H1 (cell line): Measurements from ENCODE around the gene NADSYN1. TPM values are rescaled to one million over a fixed set of nuclear protein-coding genes. Genes with fewer than 3 reads are reported as not detected.
A peak's percentile ranks its signal among the peaks of the same experiment; 100 is the strongest.

Experiments used
- CTCF ChIA-PET: fragments of 300-600 bp; sonication (Branson Sonifier 250); formaldehyde crosslinking; loops from one replicate; lab custom pipeline; 2021; ENCODE audit not compliant: partially characterized antibody; lab: Charles Lee
- POLR2A ChIA-PET: fragments of 300-600 bp; sonication (Branson Sonifier 250); formaldehyde crosslinking; loops from one replicate; lab custom pipeline; 2021; ENCODE audit warnings: inconsistent platforms; ENCODE audit not compliant: partially characterized antibody; lab: Charles Lee
- DNase-seq, 2 experiments: peaks; one replicate each; pipeline versions ENCODE4 v3.0.0 to v3.0.0-alpha.2; 2010 to 2022; ENCODE audit warnings: low spot score in 2 of 2, low read depth in 1 of 2, mixed read lengths in 1 of 2
- FAIRE-seq: peaks from 2 replicates; lab custom pipeline; 2011; peaks lifted over from hg19 to GRCh38; lab: Jason Lieb, UNC
- H2AFZ ChIP-seq: 2 replicates; pipeline ENCODE4 v1.8.1; 2012; ENCODE audit warnings: low read length, inconsistent platforms
- H2AK5ac ChIP-seq: 2 replicates; pipeline ENCODE4 v1.6.1; 2013; ENCODE audit warnings: low read depth, low read length
- H2BK120ac ChIP-seq: replicated peaks from 2 replicates; pipeline ENCODE3; 2013; ENCODE audit warnings: low read depth, low read length, inconsistent platforms
- H2BK12ac ChIP-seq: 2 replicates; pipeline ENCODE4 v1.6.1; 2013; ENCODE audit warnings: low read depth, low read length
- H2BK15ac ChIP-seq: 2 replicates; pipeline ENCODE4 v1.6.1; 2013; ENCODE audit warnings: low read length
- H2BK20ac ChIP-seq: 2 replicates; pipeline ENCODE4 v1.6.1; 2013; ENCODE audit warnings: low read length
- H2BK5ac ChIP-seq: 2 replicates; pipeline ENCODE4 v1.6.1; 2013; ENCODE audit warnings: low read depth, low read length
- H3K14ac ChIP-seq: 2 replicates; pipeline ENCODE4 v1.6.1; 2013; ENCODE audit warnings: inconsistent platforms; ENCODE audit not compliant: insufficient read length
- H3K18ac ChIP-seq: 2 replicates; pipeline ENCODE4 v1.6.1; 2013; ENCODE audit warnings: low read length; ENCODE audit errors: extremely low read depth
- H3K23ac ChIP-seq: 2 replicates; pipeline ENCODE4 v1.6.1; 2013; ENCODE audit warnings: inconsistent platforms; ENCODE audit not compliant: insufficient read length
- H3K23me2 ChIP-seq: 2 replicates; pipeline ENCODE4 v1.6.1; 2013; ENCODE audit warnings: low read depth, low read length
- H3K27ac ChIP-seq: 2 replicates; pipeline ENCODE4 v1.6.1; 2011; ENCODE audit warnings: low read depth, low read length, inconsistent platforms
- H3K27me3 ChIP-seq, 4 experiments: replicated peaks in 1 of 4; 1 replicate in 1 of 4; 2 replicates in 3 of 4; pipeline versions ENCODE4 v1.6.1 to v1.8.1; 2011 to 2013; ENCODE audit warnings: low read length in 3 of 4, mild to moderate bottlenecking in 3 of 4, inconsistent platforms in 2 of 4, mixed read lengths in 2 of 4, moderate library complexity in 1 of 4; ENCODE audit not compliant: control insufficient read depth in 3 of 4, insufficient read depth in 3 of 4; ENCODE audit errors: extremely low read depth in 1 of 4
- H3K36me3 ChIP-seq, 4 experiments: 2 replicates each; pipeline versions ENCODE4 v1.6.1 to v1.8.1; 2011 to 2013; ENCODE audit warnings: mild to moderate bottlenecking in 4 of 4, low read length in 3 of 4, moderate library complexity in 2 of 4, control low read depth in 1 of 4, inconsistent platforms in 1 of 4; ENCODE audit not compliant: insufficient read depth in 4 of 4, control insufficient read depth in 2 of 4
- H3K4ac ChIP-seq: replicated peaks from 2 replicates; pipeline ENCODE3; 2013; ENCODE audit warnings: low read length, low read depth, mixed read lengths, inconsistent platforms; ENCODE audit not compliant: insufficient read length
- H3K4me1 ChIP-seq, 4 experiments: replicated peaks in 1 of 4; 1 replicate in 1 of 4; 2 replicates in 3 of 4; pipeline versions ENCODE4 v1.6.1 to v1.8.1; 2011 to 2013; ENCODE audit warnings: low read length in 3 of 4, inconsistent platforms in 2 of 4, mixed read lengths in 1 of 4; ENCODE audit not compliant: insufficient read depth in 4 of 4, control insufficient read depth in 3 of 4
- H3K4me2 ChIP-seq, 2 experiments: 2 replicates each; pipeline versions ENCODE4 v1.6.1 to v1.8.1; 2011 to 2013; ENCODE audit warnings: low read depth in 2 of 2, low read length in 2 of 2, control low read depth in 1 of 2, inconsistent platforms in 1 of 2, mild to moderate bottlenecking in 1 of 2; ENCODE audit not compliant: insufficient read depth in 1 of 2
- H3K4me3 ChIP-seq, 4 experiments: fragments of 200-600, 300-600 bp in 1 of 4; sonication (generic), shearing (Covaris generic), sonication (Bioruptor Twin) in 1 of 4; 2 replicates each; pipeline versions ENCODE4 v1.5.1 to v1.8.1; 2011 to 2016; ENCODE audit warnings: low read length in 4 of 4, low read depth in 3 of 4, control low read depth in 2 of 4, inconsistent platforms in 2 of 4, mild to moderate bottlenecking in 2 of 4, mixed read lengths in 1 of 4, moderate library complexity in 1 of 4; ENCODE audit not compliant: insufficient read depth in 2 of 4; ENCODE audit errors: extremely low read depth in 1 of 4
- H3K56ac ChIP-seq: replicated peaks from 2 replicates; pipeline ENCODE3; 2013; ENCODE audit warnings: low read depth, mild to moderate bottlenecking, mixed read lengths, low read length, inconsistent platforms; ENCODE audit not compliant: insufficient read length
- H3K79me1 ChIP-seq: 2 replicates; pipeline ENCODE4 v1.6.1; 2013; ENCODE audit warnings: low read depth, low read length, control low read depth
- H3K79me2 ChIP-seq, 2 experiments: 2 replicates each; pipeline versions ENCODE4 v1.6.1 to v1.8.1; 2012 to 2013; ENCODE audit warnings: low read length in 2 of 2, mild to moderate bottlenecking in 2 of 2, inconsistent platforms in 1 of 2; ENCODE audit not compliant: insufficient read depth in 2 of 2, control insufficient read depth in 1 of 2
- H3K9ac ChIP-seq, 4 experiments: replicated peaks in 1 of 4; 1 replicate in 1 of 4; 2 replicates in 3 of 4; pipeline versions ENCODE4 v1.6.1 to v1.8.1; 2011 to 2013; ENCODE audit warnings: low read depth in 3 of 4, low read length in 3 of 4, control low read depth in 2 of 4, mild to moderate bottlenecking in 2 of 4, moderate library complexity in 2 of 4, inconsistent platforms in 1 of 4; ENCODE audit errors: extremely low read depth in 1 of 4
- H3K9me3 ChIP-seq, 2 experiments: 2 replicates each; pipeline versions ENCODE4 v1.6.1 to v1.8.1; 2012 to 2013; ENCODE audit warnings: mild to moderate bottlenecking in 2 of 2, moderate library complexity in 2 of 2, control low read depth in 1 of 2, inconsistent platforms in 1 of 2, low read depth in 1 of 2, low read length in 1 of 2, mixed read lengths in 1 of 2; ENCODE audit not compliant: insufficient read depth in 2 of 2
- H4K20me1 ChIP-seq, 2 experiments: replicated peaks in 1 of 2; 2 replicates each; pipeline versions ENCODE3 to v1.8.1; 2011 to 2013; ENCODE audit warnings: inconsistent platforms in 2 of 2, low read length in 2 of 2, mild to moderate bottlenecking in 1 of 2; ENCODE audit not compliant: insufficient read depth in 2 of 2, control insufficient read depth in 1 of 2
- H4K5ac ChIP-seq: 2 replicates; pipeline ENCODE4 v1.6.1; 2013; ENCODE audit warnings: low read length, low read depth, mixed read lengths, inconsistent platforms; ENCODE audit not compliant: insufficient read length
- H4K8ac ChIP-seq: 2 replicates; pipeline ENCODE4 v1.8.0; 2013; ENCODE audit warnings: mild to moderate bottlenecking, moderate library complexity, low read length, inconsistent platforms; ENCODE audit not compliant: insufficient read depth; ENCODE audit errors: extremely low read depth
- H4K91ac ChIP-seq: replicated peaks from 2 replicates; pipeline ENCODE3; 2013; ENCODE audit warnings: low read length, mixed read lengths, inconsistent platforms; ENCODE audit not compliant: insufficient read length
- ASH2L ChIP-seq: fragments of 200-600, 300-600 bp; sonication (generic); IDR thresholded peaks from one replicate; pipeline ENCODE4 v1.7.1; 2017; ENCODE audit warnings: low read length
- EGR1 ChIP-seq: IDR thresholded peaks from 2 replicates; pipeline ENCODE4 v1.6.1; 2011; ENCODE audit warnings: low read depth, low read length, borderline replicate concordance
- FOSL1 ChIP-seq: IDR thresholded peaks from 2 replicates; pipeline ENCODE4 v1.6.1; 2011; ENCODE audit warnings: mild to moderate bottlenecking, low read depth, low read length, moderate library complexity; ENCODE audit not compliant: insufficient read depth
- JUN ChIP-seq: IDR thresholded peaks from 2 replicates; pipeline ENCODE4 v1.6.1; 2011; ENCODE audit warnings: low read depth, mild to moderate bottlenecking, improper control_type of control experiment, low read length
- JUND ChIP-seq: IDR thresholded peaks from 2 replicates; pipeline ENCODE4 v1.6.1; 2011; ENCODE audit warnings: mild to moderate bottlenecking, improper control_type of control experiment, low read length
- RNF2 ChIP-seq: fragments of 200-900, 300-1000 bp; sonication (generic); IDR thresholded peaks from 2 replicates; pipeline ENCODE4 v1.7.1; 2016; ENCODE audit warnings: borderline replicate concordance, low read depth, mild to moderate bottlenecking, antibody characterized with exemption, low read length; ENCODE audit not compliant: poor library complexity, severe bottlenecking; ENCODE audit errors: missing control alignments
- TAF1 ChIP-seq: IDR thresholded peaks from 2 replicates; pipeline ENCODE4 v1.6.1; 2011; ENCODE audit warnings: mild to moderate bottlenecking, low read depth, low read length
- WGBS, 2 experiments: shearing (Covaris generic) in 1 of 2; methylation state at CpG; one replicate each; pipeline versions ENCODE4 v1.1.6 to v1.1.7; 2013 to 2015; ENCODE audit warnings: low lambda C conversion rate in 2 of 2, mixed read lengths in 2 of 2, inconsistent platforms in 1 of 2, low coverage in 1 of 2, missing lambda C conversion rate in 1 of 2; ENCODE audit not compliant: insufficient replicate concordance in 2 of 2, insufficient coverage in 1 of 2, insufficient read length in 1 of 2; ENCODE audit errors: extremely low coverage in 1 of 2, missing lambda C conversion rate in 1 of 2; 5-methylcytosine and 5-hydroxymethylcytosine counted together
- polyA plus RNA-seq, 7 experiments: library from polyadenylated mRNA; depleted of rRNA in 3 of 7; stranded (reverse) in 5 of 7; unstranded in 2 of 7; fragments of >200 nt in 5 of 7; fragments of 200-250 nt in 2 of 7; gene quantifications; 1 replicate in 5 of 7; 2 replicates in 1 of 7; 4 replicates in 1 of 7; pipeline versions ENCODE4 v1.2.1 to v1.2.3, GENCODE V29; 2011 to 2013; ENCODE audit warnings: missing spikeins in 2 of 7, mixed read lengths in 2 of 7
- total RNA-seq: library from RNA; stranded (reverse); fragmentation: NEBNext Ultra II Directional; extraction: Animal tissue kit (Norgen Biotek cat#: 25700); gene quantifications from 2 replicates; pipeline ENCODE4 v1.2.1, GENCODE V29; 2021
- TF ChIP-seq, protein P1 (sequence below): IDR thresholded peaks from 2 replicates; pipeline ENCODE4 v1.6.1; 2011; ENCODE audit warnings: low read length, improper control_type of control experiment
- TF ChIP-seq, protein P2 (sequence below), 3 experiments: IDR thresholded peaks; 1 replicate in 2 of 3; 2 replicates in 1 of 3; pipeline versions ENCODE4 v1.5.1 to v1.6.1; 2011; ENCODE audit warnings: low read length in 3 of 3, mild to moderate bottlenecking in 3 of 3, inconsistent platforms in 2 of 3, low read depth in 1 of 3, moderate library complexity in 1 of 3; ENCODE audit not compliant: insufficient read depth in 1 of 3; ENCODE audit errors: control extremely low read depth in 1 of 3

The NADSYN1 gene
- total and polyA plus RNA-seq, 2 of the 8 experiments (the other 6 are each of a cell fraction or from before 2014, with no cell fraction given), result 38.3 to 38.6 TPM

DNA sequence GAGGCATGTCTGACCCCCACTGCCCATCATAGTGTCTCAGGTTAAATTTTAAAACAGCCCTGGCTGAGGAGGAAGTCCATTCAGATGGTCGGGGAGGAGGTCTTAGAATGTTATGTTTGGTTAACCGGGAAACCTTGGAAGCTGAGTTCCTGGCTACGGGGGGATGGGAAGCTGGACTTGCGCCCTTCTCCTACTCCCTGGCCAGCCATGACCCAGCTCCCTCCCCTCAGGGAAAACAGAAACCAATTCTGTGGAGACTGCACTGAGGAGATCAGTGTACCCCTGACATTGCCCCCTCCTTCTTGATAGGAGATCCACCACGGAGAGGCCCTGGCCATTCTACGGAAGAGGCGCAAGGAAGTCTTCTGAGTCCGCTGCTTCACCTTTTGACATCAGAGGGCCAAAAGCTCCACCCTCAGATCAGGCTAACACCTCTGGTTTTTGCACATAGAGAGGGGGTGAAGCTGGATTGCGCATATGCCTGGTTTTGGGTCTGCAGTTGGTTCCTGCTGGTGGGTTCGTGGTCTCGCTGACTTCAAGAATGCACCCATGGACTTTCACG lies 92.5 kb downstream of the NADSYN1 start:
- no peaks in the 10 kb centered on the region for H3K23me2 ChIP-seq
- H3K4me3 ChIP-seq, result no peak overlapping the region
- no peak overlapping the region for H3K9ac ChIP-seq
- H3K23ac ChIP-seq, result no peak overlapping the region
- no peak overlapping the region for H3K18ac ChIP-seq
- no peak overlapping the region for H4K91ac ChIP-seq
- H3K27me3 ChIP-seq, result no peaks in the 10 kb centered on the region
- no peak overlapping the region for H3K56ac ChIP-seq
- H3K36me3 ChIP-seq, result no peaks in the 10 kb centered on the region
- H3K4me1 ChIP-seq, result no peaks in the 10 kb centered on the region; a peak in 1 of 7 replicates
- no peak overlapping the region for H2BK20ac ChIP-seq
- no peak overlapping the region for H2BK5ac ChIP-seq
- no peaks in the 10 kb centered on the region; a peak in 1 of 4 replicates for H3K9me3 ChIP-seq
- no peak overlapping the region for H2AK5ac ChIP-seq
- no peak overlapping the region for H3K4me2 ChIP-seq
- no peak overlapping the region for H2BK15ac ChIP-seq
- DNase-seq, result no peak
- no peak overlapping the region for H2AFZ ChIP-seq
- H4K5ac ChIP-seq, result no peak overlapping the region
- CTCF ChIA-PET, result interaction anchor here (0.8 to 5.6 kb wide), 3 partner anchors 18 to 458 kb away, joined by 3 to 28 read pairs (median 3); no protein-coding TSS in a partner anchor
- H3K14ac ChIP-seq, result no peak overlapping the region
- POLR2A ChIA-PET, result interaction anchor here (1.9 kb wide), 1 partner anchor 19 kb away, joined by 4 read pairs; no protein-coding TSS in a partner anchor
- peak overlapping the region; percentile 64 for H2BK120ac ChIP-seq
- no peak overlapping the region for H4K8ac ChIP-seq
- no peaks in the 10 kb centered on the region for H4K20me1 ChIP-seq
- no peak overlapping the region for H2BK12ac ChIP-seq
- H3K79me2 ChIP-seq, result no peaks in the 10 kb centered on the region
- WGBS, 2 experiments, result 94% methylated on average over 12 of the region's 12 CpGs; no CpG with 5 or more reads in 1 of the 2 experiments
- FAIRE-seq, result no peak
- no peak overlapping the region for H3K4ac ChIP-seq
- H3K79me1 ChIP-seq, result no peaks in the 10 kb centered on the region
- no peak overlapping the region for H3K27ac ChIP-seq
- TF ChIP-seq, protein P1, sequence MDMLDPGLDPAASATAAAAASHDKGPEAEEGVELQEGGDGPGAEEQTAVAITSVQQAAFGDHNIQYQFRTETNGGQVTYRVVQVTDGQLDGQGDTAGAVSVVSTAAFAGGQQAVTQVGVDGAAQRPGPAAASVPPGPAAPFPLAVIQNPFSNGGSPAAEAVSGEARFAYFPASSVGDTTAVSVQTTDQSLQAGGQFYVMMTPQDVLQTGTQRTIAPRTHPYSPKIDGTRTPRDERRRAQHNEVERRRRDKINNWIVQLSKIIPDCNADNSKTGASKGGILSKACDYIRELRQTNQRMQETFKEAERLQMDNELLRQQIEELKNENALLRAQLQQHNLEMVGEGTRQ, result no peak
- TF ChIP-seq RNF2 (no peak), TAF1 (no peak), FOSL1 (no peak), JUND (no peak), JUN (no peak), EGR1 (no peak), ASH2L (no peak)
- TF ChIP-seq, protein P2, sequence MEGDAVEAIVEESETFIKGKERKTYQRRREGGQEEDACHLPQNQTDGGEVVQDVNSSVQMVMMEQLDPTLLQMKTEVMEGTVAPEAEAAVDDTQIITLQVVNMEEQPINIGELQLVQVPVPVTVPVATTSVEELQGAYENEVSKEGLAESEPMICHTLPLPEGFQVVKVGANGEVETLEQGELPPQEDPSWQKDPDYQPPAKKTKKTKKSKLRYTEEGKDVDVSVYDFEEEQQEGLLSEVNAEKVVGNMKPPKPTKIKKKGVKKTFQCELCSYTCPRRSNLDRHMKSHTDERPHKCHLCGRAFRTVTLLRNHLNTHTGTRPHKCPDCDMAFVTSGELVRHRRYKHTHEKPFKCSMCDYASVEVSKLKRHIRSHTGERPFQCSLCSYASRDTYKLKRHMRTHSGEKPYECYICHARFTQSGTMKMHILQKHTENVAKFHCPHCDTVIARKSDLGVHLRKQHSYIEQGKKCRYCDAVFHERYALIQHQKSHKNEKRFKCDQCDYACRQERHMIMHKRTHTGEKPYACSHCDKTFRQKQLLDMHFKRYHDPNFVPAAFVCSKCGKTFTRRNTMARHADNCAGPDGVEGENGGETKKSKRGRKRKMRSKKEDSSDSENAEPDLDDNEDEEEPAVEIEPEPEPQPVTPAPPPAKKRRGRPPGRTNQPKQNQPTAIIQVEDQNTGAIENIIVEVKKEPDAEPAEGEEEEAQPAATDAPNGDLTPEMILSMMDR (IDR thresholded peaks at IDR 0.05; ENCODE audit: control extremely low read depth in 1 of 3, insufficient read depth in 1 of 3, low read depth in 1 of 3, low read length in 3 of 3), result no peak
